ENCODE measurements around the gene MKI67. TPM values are rescaled to one million over a fixed set of nuclear protein-coding genes. Genes with fewer than 3 reads are reported as not detected.

MKI67 gene
- total RNA-seq, 1 donor = 38.7 TPM

GRCh38 chr10:128101901-128102300, 24.3 kb downstream of the MKI67 start:
- H3K4me3 ChIP-seq (ENCODE audit: low read depth, low read length) = no peak overlapping the region
- no peak for TF ChIP-seq CTCF (IDR thresholded peaks at IDR 0.05; ENCODE audit: insufficient read depth, low read length)
- no peak for DNase-seq (ENCODE audit: low read depth)

- TF ChIP-seq CTCF (IDR thresholded peaks at IDR 0.05; ENCODE audit: insufficient read depth, low read length) = no peak
- no peak for DNase-seq (ENCODE audit: low read depth)
- H3K4me3 ChIP-seq (ENCODE audit: low read depth, low read length) = no peak overlapping the region
These were observed 26.3 kb downstream of the MKI67 start for GRCh38 chr10:128099901-128100300.

- no peak overlapping the region for H3K4me3 ChIP-seq (ENCODE audit: low read depth, low read length)
- TF ChIP-seq CTCF (IDR thresholded peaks at IDR 0.05; ENCODE audit: insufficient read depth, low read length) = no peak
- no peak for DNase-seq (ENCODE audit: low read depth)
These were observed 27.6 kb downstream of the MKI67 start for GRCh38 chr10:128098631-128099030.

GRCh38 chr10:128097783-128098182, 28.4 kb downstream of the MKI67 start:
- H3K4me3 ChIP-seq (ENCODE audit: low read depth, low read length) = no peak overlapping the region
- DNase-seq (ENCODE audit: low read depth) = no peak
- TF ChIP-seq CTCF (IDR thresholded peaks at IDR 0.05; ENCODE audit: insufficient read depth, low read length) = no peak

GRCh38 chr10:128096486-128097199, 29.6 kb downstream of the MKI67 start:
- TF ChIP-seq CTCF (IDR thresholded peaks at IDR 0.05; ENCODE audit: insufficient read depth, low read length) = no peak
- peak; percentile 15 for DNase-seq (ENCODE audit: low read depth)
- no peak overlapping the region for H3K4me3 ChIP-seq (ENCODE audit: low read depth, low read length)

- TF ChIP-seq CTCF (IDR thresholded peaks at IDR 0.05; ENCODE audit: insufficient read depth, low read length) = no peak
- H3K4me3 ChIP-seq (ENCODE audit: low read depth, low read length) = no peak overlapping the region
- no peak for DNase-seq (ENCODE audit: low read depth)
These were observed 30.3 kb downstream of the MKI67 start for GRCh38 chr10:128095753-128096469.

All from fibroblast of the aortic adventitia (primary cell).